Activated gamma-delta T cell treated with Interleukin-2 at 50 U/mL for 16 hours (primary cell): ENCODE data around the gene MYBPHL.

Experiments
- DNase-seq: peaks from one replicate; pipeline ENCODE4 v3.0.0-alpha.2; 2020

Gene MYBPHL

DNA sequence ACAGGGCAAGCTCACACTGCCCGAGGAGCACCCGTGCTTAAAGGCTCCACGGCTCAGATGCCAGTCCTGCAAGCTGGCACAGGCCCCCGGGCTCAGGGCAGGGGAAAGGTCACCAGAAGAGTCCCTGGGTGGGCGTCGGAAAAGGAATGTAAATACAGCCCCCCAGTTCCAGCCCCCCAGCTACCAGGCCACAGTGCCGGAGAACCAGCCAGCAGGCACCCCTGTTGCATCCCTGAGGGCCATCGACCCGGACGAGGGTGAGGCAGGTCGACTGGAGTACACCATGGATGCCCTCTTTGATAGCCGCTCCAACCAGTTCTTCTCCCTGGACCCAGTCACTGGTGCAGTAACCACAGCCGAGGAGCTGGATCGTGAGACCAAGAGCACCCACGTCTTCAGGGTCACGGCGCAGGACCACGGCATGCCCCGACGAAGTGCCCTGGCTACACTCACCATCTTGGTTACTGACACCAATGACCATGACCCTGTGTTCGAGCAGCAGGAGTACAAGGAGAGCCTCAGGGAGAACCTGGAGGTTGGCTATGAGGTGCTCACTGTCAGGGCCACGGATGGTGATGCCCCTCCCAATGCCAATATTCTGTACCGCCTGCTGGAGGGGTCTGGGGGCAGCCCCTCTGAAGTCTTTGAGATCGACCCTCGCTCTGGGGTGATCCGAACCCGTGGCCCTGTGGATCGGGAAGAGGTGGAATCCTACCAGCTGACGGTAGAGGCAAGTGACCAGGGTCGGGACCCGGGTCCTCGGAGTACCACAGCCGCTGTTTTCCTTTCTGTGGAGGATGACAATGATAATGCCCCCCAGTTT is 56.1 kb downstream of the MYBPHL start:
- no peak for DNase-seq

DNA sequence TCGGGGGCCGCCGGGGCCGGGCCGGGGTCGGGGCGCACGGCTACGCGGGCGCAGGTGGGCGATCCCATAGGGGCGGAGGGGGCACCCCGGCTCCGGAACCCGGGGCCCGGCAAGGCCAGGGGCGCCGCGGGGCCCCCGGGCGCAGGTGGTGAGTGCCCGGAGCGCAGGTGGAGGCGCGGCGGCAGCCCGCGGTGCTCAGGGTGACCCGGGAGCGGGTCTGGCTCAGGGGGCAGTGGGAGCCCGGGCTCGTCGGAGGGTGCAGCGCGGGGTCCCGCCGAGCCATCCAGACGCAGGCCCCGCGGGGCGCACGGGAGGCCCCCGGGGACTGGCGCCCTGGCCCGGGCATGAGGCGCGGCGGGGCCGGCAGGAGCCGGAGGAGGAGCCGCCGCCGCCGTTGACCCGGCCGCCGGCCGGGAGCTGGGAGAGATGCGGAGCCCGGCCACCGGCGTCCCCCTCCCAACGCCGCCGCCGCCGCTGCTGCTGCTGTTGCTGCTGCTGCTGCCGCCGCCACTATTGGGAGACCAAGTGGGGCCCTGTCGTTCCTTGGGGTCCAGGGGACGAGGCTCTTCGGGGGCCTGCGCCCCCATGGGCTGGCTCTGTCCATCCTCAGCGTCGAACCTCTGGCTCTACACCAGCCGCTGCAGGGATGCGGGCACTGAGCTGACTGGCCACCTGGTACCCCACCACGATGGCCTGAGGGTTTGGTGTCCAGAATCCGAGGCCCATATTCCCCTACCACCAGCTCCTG is 57.0 kb downstream of the MYBPHL start:
- no peak for DNase-seq

DNA sequence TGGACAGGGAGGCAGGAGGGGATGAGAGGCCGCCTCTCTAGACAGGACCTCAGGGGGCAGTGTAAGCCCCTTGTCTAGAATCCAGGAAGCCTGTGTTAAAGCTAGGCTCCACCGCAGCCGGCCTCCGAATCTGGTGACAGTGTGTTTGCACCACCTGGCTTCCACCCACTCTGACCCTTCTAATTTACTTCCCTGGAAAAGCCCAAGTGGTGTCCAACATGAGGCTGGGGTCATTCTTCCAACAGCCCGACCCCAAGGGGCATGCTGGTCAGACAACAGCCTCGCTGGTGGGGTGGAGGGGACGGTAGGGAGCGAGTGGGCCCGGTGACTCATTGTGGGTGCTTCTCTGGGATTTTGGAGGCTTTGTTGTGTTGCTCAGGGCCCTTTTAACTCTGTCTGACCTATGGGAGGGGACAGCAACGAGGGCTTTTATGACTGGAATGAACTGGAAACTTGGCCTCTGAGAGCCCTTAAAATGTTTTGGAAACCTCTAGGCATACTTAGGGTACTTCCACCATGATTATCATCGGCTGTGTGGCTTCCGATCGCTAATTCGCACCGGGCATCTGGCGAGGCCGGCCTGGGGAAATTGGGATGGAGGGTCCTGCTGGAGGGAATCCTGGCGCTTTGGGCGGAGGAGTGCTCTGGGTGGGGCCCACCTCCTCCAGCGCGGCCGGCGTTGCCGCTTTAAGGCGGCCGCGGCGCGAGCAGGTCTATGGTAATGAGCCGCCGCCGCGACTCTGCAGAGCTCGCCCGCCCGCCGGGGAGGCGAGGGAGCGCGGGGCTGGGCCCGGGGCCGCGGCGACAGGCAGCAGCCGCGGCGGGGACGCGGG is 57.8 kb downstream of the MYBPHL start, which contains the start of gene CELSR2:
CELSR2 (plus strand) TSS at position 743 of the 833 bp plus-strand sequence. CDS start 541 bp downstream, outside the sequence.
- peak; percentile 47 for DNase-seq

DNA sequence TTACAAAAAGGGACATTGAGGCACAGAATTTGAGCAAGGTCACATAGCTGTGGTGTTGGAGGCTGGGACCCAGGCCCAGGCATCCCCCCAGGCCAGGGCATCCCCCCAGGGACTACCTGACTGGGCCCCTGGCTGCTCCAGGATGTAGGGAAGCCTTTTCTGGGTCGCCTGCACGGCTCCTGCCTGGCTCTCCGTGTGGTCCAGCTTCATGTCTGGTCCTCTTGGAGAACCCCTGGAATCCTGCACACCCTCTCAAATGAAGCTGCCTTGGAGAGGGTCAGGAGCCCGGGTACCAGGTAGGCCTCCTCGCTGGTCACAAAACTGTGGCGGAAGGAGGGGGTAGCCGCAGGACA is 58.4 kb downstream of the MYBPHL start:
- no peak for DNase-seq

DNA sequence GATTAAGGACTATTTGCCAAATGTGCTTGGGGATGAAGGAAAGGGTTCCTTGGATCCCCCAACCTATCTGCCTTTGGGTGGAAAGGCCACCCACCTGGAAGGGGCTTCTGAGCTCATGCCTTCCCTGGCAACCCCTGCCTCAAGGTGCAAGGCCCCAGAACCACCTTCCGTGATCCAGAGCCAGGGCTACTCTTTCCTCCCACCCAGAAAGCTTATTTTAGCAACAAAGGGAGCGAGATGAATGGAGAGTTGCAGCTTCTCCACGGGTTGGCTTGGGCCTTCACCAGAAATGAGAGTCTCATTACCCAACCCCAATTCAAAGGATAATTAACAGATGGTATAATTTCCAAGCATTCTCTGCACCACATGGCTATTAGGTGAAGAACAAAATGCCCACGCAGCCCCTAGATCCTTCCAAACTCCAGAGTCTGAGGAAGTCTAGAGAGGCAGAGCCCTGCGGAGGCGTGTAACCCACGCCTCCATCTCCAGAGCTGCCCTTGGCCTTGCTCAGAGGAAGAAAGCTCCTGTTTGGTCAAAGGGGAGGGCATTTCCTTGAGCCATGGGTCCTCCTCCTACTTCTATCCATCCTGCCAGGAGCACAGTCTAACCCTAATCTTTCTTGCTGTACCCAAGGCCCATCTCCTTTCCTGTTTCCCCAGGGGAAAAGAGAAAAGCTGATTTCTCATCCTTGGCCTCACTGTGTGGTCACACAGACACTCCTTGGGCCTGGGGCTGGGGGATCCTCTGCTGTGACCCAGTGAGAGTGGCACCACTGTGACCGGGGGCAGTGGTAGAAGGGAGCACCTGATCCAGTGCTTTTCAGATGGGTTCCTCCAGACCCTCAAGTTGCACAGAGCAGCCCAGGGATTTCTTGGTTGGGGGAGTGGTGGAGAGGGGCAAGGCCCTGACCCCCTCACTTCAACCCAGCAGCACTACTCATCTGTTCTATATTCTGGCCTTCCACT is 59.1 kb downstream of the MYBPHL start:
- no peak for DNase-seq

DNA sequence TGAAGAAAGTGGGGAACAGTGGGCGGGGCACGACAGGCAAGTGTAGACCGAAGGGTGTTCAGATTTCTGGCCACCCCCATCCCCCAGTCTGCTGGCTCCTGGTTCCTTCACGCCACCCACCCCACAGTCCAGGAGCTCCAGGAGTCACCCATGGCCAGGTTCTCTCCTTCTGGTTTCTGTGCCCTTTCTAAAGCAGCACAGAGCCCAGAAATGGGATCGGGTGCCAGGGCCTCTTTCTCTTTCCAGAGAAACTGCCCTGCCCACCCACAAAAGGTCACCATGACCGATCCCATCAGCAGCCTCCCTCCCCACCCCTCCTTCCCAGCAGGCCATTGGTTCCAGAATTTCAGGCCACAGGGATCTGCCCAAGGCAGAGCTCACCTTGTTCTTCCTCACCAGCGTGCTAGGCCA is 60.7 kb downstream of the MYBPHL start:
- no peak for DNase-seq

DNA sequence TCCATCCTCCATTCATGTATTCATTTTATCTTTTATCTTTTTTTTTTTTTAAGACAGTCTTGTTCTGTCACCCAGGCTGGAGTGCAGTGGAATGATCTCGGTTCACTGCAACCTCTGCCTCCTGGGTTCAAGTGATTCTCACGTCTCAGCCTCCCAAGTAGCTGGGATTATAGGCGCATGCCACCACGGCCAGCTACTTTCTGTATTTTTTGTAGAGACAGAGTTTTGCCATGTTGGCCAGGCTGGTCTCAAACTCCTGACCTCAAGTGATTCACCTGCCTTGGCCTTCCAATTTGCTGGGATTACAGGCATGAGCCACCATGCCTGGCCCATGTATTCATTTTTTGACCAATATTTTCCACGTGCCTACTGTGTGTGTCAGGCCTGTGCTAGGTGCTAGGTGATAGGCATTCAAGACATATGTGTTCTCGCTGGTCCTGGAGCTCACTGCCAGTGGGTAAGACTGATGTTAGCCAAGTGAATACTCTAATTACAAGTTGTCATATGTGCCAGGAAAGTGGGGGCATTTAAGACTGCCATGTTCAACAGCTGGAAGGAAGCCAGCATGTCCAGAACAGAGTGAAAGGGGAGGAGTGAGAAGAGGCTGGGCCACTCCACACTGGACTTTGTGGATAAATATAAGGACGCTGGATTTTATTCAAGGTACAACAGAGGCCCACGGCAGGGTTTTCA is 62.8 kb downstream of the MYBPHL start:
- DNase-seq = no peak

DNA sequence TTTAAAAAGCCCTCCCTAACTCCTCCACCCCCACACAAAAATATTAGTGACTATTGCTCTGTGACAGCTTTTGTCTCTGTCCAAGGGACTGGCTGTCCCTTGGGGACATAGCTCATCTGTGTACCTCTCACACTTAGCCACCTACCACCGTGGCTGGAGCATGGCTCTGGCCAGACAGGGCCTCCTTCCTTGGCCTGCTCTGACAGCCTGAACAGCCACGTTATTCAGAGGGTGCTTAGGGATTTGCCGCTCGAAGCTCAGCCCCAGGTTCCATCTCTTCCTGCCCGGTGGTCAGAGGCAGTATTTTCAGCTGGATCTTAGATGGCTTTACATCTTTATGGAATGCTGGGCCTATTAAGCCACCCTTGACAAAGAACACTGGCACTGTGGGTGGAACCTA is 63.6 kb downstream of the MYBPHL start:
- DNase-seq = no peak

DNA sequence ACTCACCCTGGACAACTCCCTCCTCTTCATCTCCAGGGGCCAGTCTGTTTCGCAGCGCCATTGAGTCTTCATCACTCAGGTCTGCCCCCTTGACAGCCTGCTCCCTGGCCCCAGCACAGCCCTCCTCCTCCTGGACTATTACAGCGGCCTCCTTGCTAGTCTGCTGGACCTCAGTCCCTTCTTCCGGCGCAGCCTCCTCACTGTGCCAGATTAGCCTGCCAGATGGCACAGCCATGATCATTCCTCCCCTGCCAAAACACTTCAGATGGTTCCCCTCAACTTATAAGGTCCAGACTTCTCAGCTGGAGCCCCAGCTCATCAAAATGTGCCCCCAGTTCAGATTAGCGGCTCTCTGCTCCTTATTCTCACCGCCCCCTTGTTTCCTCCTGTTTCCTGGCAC is 64.4 kb downstream of the MYBPHL start:
- no peak for DNase-seq
